Panc1 (cell line): ENCODE data around the gene ANKH.

Experiments
- POLR2AphosphoS5 ChIP-seq: IDR thresholded peaks from 2 replicates; pipeline ENCODE4 v1.6.1; 2012; ENCODE audit warnings: mild to moderate bottlenecking, low read depth, low read length, moderate library complexity
- TCF7L2 ChIP-seq: IDR thresholded peaks from 2 replicates; pipeline ENCODE4 v1.6.1; 2011; ENCODE audit warnings: mild to moderate bottlenecking, low read depth, low read length, inconsistent platforms
- TF ChIP-seq, protein P1 (sequence below): fragments of 450-650 bp; IDR thresholded peaks from 2 replicates; pipeline ENCODE4 v1.5.1; 2017; ENCODE audit warnings: mild to moderate bottlenecking

DNA sequence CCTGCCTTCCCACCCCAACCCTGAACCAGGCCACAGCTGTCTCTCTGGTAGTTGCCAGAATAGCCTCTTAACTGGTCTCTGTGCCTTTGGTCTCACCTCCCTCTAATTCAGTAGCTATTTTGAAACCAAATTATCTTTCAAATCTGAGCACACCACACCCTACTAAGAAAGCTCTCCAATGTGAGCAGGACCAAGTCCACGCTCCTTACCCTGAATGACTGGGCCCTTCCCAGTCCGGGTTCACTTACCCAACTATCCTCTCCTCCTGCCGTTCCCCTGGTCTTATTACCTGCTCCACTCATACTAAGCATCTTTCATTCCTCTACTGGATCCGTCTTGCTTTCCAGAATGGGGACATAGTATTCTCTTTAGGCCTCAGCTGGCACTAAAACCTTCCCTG is 16.8 kb downstream of the ANKH start:
- TF ChIP-seq, protein P1, sequence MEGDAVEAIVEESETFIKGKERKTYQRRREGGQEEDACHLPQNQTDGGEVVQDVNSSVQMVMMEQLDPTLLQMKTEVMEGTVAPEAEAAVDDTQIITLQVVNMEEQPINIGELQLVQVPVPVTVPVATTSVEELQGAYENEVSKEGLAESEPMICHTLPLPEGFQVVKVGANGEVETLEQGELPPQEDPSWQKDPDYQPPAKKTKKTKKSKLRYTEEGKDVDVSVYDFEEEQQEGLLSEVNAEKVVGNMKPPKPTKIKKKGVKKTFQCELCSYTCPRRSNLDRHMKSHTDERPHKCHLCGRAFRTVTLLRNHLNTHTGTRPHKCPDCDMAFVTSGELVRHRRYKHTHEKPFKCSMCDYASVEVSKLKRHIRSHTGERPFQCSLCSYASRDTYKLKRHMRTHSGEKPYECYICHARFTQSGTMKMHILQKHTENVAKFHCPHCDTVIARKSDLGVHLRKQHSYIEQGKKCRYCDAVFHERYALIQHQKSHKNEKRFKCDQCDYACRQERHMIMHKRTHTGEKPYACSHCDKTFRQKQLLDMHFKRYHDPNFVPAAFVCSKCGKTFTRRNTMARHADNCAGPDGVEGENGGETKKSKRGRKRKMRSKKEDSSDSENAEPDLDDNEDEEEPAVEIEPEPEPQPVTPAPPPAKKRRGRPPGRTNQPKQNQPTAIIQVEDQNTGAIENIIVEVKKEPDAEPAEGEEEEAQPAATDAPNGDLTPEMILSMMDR = no peak
- TF ChIP-seq TCF7L2 (no peak), POLR2AphosphoS5 (no peak)
